C4-2B (cell line): Measurements from ENCODE around the gene HBM.

Source experiments
- CTCF ChIP-seq: fragments of 450-650 bp; conservative IDR thresholded peaks from 2 replicates; pipeline ENCODE4 v1.5.1; 2017; ENCODE audit warnings: mild to moderate bottlenecking
- ZFX ChIP-seq: fragments of 450-650 bp; IDR thresholded peaks from 2 replicates; pipeline ENCODE4 v1.6.1; 2017

GRCh38 chr16:130533-131173 is 35.1 kb upstream of the HBM start:
- no peak for TF ChIP-seq CTCF
- no peak for TF ChIP-seq ZFX
